GM19467 (cell line): ENCODE data around the gene UCN2.
"Not testable (repeated sequence)": the region's sequence is repeated elsewhere in the genome, so short reads cannot be mapped to it uniquely, and the experiment has no call there.

Source experiments
- ATAC-seq: cut with Tn5 transposase; IDR thresholded peaks from one replicate; pipeline ENCODE4 v1.9.1; 2021; ENCODE audit warnings: mild to moderate bottlenecking, moderate library complexity; ENCODE audit not compliant: unreplicated experiment

The UCN2 gene

DNA sequence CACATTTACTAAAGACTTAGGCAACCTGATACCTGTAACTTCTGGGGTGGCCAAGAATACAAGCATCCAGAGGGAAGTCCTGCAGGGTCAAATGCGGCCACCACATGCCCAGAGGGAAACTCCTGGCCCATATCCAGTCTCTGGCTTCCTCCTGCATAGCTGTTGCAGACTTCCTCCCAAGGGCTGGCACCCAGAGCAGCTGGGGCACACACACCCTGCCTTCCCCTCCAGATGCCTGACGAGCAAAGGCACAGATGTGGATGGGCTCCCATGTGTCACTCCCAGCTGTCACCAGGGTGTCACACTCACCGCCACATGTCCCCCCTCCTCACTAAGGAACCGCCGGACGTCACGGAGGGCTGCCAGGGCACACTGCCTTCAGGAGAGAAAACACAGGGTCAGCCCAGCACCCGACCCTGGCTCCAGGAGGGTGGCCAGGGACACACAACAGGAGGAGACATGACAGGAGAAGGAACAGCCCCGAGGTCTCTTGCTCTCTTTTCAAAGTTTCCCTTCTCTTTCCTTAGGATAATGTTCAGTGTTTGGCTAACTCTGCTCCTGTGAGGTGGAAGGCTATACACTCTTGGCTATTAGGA is 20.2 kb downstream of the UCN2 start:
- ATAC-seq, result no peak

DNA sequence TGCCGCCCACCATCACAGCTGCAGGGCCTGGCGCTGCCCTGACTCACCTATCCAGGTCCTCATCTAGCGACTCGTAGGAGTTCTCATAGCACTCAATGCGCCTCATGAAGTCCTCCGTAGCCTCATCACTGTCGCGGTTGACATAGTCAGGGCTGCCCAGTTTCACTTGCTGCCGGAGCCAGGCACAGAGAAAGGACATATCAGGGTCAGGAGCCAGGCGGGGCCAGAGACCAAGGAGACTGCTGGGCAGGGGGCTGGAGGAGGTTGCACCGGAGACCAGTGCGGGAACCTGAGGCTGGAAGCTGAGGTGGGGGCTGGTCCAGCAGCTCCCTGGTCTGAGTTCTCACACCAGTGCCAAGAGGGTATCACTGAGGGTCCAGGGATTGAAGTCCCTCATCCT is 25.1 kb downstream of the UCN2 start:
- no peak for ATAC-seq

DNA sequence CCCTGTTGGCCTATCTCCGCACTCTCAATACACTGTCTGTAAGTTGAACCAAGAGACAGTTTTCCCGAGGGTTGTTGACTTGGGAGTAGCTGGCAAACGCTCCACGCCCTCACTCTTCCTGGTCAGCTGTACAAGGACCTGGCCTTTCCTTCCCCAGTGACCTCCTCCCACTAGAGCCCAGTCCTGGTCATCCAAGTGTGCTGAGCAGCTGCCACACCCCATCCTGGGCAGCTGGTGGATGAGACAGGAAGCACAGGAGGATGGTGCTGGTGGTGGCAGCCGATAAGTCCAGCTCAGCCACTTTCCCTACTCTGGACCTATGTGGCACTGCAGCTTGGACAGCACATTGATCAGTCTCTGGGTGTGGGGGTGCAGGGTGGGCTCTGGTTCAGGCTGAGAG is 26.8 kb downstream of the UCN2 start:
- no peak for ATAC-seq

DNA sequence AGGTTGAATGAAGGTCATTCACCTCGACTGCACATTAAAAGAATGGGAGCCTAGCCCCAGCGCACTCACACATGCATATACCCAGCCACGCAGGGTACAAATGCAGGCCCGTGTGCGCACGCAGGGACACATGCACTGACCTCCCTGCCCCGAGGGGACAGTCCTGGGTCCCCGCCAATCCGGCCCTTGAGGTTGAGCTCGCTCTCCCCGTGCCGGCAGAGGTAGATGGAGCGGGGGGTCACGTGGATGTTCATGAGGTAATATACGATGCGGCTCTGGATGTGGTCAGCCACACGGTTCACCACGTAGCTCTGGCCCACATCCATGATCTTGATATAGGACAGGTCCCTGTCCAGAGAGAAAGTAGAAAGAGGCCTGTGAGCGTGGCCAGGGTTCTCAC is 27.5 kb downstream of the UCN2 start:
- no peak for ATAC-seq

DNA sequence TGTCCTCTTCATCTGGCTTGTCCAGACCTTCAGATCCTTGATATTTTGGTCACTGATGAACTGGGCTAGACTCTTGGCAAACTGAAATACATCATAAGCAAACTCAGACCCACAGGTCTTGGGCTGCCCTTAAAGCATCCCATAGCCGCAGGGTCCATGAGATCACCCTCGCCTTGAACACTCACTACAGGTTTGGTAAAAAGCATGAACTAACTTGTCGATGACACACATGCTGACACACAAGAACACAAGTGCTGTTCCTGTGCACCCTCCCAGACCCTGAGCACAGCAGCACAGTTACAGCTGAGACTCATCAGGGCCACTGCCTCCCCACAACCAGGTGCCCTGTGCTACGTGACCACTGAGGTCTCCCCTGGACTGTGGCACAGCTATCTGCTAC is 28.0 kb downstream of the UCN2 start:
- ATAC-seq, result no peak

DNA sequence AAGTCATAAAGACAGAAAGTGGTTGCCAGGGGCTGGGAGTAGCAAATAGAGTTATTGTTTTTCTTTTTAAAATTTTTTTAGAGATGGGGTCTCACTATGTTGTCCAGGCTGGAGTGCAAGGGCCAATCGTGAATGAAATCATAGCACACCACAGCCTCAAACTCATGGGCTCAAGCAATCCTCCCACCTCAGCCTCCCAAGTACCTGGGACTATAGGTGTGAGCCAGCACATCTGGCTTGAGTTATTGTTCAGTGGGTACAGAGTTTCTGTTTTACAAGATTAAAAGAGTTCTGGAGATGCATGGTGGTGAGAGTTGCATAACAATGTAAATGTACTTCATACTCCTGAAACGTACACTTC is 30.6 kb downstream of the UCN2 start:
- ATAC-seq, result no peak

DNA sequence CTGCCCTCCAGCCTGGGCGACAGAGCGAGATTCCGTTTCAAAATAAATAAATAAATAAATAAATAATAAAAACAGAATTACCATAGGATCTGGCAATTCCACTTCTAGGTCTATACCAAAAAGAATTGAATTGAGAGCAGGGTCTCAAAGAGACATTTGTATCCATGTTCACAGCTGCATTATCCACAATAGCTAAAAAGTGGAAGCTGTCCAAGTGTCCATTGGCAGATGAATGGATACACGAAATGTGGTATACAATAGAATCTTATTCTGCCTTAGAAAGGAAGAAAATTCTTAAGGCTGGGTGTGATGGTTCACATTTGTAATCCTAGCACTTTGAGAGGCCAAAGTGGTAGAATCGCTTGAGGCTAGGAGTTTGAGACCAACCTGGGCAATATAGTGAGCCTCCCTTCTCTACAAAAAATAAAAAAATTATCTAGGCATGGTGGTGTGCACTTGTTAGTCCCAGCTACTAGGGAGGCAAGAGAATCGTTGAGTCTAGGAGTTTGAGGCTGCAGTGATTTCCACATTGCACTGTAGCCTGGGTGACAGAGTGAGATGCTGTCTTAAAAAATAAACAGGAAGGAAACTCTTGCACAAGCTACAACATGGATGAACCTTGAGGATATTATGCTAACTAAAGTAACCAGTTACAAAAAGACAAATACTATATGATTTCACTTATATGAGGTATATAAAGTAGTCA is 31.2 kb downstream of the UCN2 start:
- no peak for ATAC-seq

DNA sequence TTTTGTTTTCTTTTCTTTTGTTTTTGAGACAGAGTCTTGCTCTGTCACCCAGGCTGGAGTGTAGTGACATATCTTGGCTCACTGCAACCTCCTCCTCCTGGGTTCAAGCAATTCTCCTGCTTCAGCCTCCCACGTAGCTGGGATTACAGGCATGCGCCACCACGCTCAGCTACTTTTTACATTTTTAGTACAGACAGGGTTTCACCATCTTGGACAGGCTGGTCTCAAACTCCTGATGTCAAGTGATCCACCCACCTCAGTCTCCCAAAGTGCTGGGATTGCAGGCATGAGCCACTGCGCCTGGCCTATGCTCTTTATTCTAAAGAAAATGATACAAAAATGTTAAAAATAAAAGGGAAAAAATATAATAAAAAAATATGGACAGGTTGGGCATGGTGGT is 32.9 kb downstream of the UCN2 start:
- not testable (repeated sequence) for ATAC-seq

DNA sequence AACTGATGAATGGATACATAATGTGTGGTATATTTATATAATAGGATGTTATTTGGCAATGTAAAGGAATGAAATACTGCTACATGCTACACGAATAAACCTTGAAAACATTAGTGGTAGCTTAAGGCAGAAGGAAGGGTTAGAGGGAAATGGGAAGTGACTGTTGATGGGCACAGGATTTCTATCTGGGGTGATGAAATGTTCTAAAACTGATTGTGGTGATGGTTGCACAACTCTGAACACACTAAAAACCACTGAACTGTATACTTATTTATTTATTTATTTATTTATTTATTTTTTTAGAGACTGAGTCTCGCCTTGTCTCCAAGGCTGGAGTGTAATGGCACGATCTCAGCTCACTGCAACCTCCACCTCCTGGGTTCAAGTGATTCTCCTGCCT is 34.8 kb downstream of the UCN2 start:
- ATAC-seq, result no peak

DNA sequence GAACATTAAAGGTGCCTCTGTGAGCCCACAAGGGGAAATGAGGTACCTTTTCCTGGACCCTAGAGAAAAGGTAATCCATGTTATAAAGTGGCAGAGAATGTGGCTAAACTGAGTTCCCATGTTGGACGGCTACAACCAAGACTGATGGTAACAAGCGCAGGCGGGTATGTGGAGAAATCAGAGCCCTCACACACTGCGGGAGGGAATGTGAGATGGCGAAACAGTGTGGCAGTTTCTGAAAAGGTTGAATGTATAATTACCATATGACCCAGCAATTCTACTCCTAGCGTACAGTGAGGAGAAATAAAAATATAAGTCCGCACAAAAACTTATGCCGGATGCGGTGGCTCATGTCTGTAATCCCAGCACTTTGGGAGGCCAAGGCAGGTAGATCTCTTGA is 35.5 kb downstream of the UCN2 start:
- no peak for ATAC-seq

DNA sequence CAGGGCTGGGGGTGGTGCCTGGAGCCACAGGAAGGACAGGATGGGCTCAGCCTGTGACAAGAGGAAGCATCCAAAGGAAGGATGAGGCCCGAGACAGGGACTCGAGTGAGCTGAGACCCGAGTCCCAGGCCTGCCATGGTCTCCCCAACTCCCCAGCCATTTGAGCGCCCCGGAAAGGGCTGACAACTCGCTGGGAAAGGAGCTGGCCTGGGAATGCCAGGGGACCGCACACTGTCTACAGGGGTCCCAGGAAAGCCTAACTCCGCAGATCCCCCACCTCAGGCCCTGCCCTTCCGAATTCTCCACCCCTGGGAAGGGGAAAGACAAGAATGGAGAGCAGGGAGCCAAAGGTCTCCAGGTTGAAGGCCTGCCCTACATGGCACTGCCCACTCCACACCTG is 38.6 kb downstream of the UCN2 start:
- ATAC-seq, result no peak

DNA sequence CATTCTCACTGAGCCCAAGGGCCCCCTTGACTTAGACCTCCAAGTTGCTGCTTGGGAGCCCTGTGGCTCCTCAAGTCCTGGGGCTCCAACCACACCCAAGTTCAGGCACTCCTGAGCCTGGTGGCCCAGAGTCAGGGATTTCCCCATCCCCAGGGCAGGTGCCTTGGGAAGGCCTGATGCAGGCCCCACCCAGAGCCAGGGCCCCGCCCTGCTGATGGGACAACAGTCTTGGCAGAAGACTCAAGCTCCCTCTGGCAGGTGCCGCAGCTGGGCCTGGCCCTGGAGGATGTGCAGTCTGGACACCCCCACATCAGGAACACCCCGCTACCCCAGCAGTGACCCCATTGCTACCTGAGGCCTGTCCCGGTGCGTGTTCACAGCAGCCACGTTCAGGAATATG is 41.9 kb downstream of the UCN2 start:
- no peak for ATAC-seq

DNA sequence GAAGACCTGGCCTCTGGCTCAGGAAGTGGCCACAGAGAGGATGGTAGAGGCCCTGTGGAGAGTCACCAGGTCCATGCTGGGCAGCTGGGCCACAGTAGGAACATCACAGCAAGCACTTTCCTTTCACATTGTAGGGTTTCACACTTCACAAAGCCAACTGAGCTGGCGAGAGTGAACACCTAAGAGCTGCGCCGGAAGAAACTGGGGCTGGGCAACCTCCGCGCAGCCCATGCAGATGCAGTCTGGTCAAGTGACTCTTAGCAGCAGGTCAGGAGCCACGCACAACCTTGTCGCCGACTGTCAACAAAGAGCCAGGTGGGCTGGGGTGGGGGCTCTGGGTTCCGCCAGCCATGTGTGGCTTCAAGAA is 44.3 kb downstream of the UCN2 start:
- ATAC-seq, result no peak

DNA sequence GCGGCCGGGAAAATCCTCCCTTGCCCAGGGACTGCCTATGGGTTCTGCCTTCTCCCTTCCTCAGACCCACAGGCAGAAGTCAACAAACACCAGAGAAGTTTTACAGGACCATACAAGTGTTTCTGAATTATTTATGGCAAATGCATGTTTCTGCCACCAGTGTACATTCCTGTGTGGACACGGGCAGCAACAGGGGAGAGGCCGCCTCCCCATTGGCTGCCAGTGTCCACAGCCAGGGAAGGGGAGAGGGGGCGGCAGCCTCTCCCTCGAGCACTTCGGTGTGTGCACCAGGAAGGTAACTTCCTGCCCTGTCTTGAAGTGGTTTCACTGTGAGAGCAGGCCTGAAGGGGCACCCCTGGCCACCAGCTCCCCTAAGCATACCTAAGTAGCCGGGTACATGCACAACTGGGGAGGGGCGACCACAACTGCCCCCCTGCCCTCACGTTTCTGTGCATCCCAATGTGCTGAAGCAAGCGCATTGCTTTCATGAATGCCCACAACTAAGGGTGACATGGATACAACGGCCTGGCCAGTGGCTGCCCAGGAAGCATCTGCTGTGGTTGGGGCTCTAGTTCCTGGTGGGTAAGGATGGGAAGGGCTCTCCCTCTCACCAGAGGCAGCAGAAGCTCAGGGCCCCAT is 44.8 kb downstream of the UCN2 start:
- no peak for ATAC-seq

DNA sequence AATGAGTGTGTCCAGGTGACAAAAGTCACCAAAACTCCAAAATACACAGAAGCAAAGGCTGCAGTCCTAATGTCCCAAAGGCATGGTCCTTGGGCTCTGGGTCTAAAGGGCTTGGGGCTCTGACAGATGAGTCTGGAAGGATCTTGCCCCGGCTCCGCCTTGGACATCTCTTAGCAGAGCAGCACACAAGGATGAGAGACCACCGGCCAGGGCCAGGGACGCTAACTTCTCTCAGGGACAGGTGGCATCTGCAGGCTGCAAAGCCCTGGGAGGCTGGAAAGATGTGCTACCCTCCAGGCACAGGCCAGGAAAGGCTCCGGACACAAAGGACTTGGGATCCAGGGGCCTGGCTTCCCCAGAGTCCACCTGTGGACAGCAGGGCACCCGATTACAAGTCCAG is 45.5 kb downstream of the UCN2 start:
- ATAC-seq, result no peak

DNA sequence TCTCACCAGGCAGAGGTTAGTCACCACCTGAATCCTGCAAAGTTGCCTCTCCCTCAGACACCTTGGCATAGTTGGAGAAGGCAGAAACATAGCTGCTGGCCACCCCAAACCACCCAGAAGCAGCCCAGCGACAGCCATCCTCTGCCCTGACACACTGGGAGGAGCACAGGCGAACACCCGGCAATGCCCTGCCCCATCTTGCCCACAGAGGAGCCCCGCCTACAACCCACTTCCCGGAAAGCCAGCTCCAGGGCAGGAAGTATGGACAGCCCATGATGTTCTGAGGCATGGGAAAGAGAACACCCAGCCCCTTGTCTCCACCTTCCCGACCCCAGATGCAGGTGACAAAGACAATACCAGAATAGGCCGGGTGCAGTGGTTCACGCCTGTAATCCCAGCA is 47.0 kb downstream of the UCN2 start:
- no peak for ATAC-seq

DNA sequence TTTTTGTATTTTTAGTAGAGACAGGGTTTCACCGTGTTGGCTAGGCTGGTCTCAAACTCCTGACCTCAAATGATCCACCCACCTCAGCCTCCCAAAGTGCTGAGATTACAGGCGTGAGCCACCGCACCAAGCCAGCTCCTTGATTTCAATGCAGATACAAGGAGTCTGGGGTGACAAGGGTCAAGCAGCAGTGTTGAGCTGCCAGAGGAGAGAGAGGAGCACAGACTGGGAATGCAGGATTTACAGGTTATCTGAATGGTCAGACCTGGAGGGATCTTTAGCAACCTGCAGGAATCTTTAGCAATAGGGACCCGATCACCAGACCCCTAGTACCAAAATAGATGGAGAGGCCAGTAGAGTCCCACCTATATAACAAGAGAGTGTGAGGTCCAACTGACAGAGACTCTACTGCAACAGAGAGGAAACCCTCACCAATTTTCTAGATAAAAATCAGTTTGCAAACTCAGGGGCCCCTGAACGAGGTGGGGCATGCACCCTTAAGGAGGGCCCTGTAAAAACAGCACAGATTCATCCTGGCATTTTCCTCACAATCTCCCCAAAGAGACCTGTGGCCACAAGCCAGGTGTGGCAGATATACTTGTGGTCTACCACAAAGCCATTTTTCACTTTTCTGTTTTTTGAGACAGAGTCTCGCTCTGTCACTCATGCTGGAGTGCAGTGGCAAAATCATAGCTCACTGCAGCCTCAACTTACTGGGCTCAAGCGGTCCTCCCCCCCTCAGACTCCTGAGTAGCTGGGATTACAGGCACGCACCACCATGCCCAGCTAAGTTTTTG is 49.0 kb downstream of the UCN2 start:
- no peak for ATAC-seq
